Ovary (tissue), 3 donors: ENCODE results near the gene LDB3.

Source experiments
- CTCF ChIP-seq, 3 donors: fragments of 450-650 bp in 2 of 3; fragments of 200-600 bp in 1 of 3; IDR thresholded peaks; one replicate each; pipeline versions ENCODE4 v1.5.1 to v1.8.0; 2016 to 2022; ENCODE audit warnings: antibody characterized with exemption in 3 of 3, mild to moderate bottlenecking in 1 of 3
- EP300 ChIP-seq: sonication (generic); formaldehyde crosslinking; IDR thresholded peaks from one replicate; pipeline ENCODE4 v1.6.1; 2017; ENCODE audit warnings: antibody characterized with exemption
- POLR2A ChIP-seq: fragments of 450-650 bp; IDR thresholded peaks from one replicate; pipeline ENCODE4 v1.6.1; 2017; ENCODE audit warnings: antibody characterized with exemption, mild to moderate bottlenecking, moderate library complexity
- donor health status: DM: no; HTN: no; CAD: no.

GRCh38 chr10:86685893-86686632 lies 17.8 kb downstream of the LDB3 start:
- no peak for TF ChIP-seq POLR2A
- TF ChIP-seq CTCF (IDR thresholded peaks at IDR 0.05) = no peak
- no peak for TF ChIP-seq EP300
